A673 (cell line): ENCODE measurements around the gene DRC7.

Source experiments
- CTCF ChIP-seq: fragments of 300-800, 200-600 bp; sonication (generic); conservative IDR thresholded peaks from 2 replicates; pipeline ENCODE4 v1.5.1; 2017; ENCODE audit warnings: low read depth, mild to moderate bottlenecking, antibody characterized with exemption, low read length, moderate library complexity, mixed read lengths
- EZH2 ChIP-seq: fragments of 200-600 bp; sonication (generic); IDR thresholded peaks from 2 replicates; pipeline ENCODE4 v1.6.1; 2017; ENCODE audit warnings: borderline replicate concordance, low read depth, mild to moderate bottlenecking, mixed read lengths, antibody characterized with exemption, low read length; ENCODE audit not compliant: poor library complexity, severe bottlenecking

GRCh38 chr16:57713596-57713995 lies 19.0 kb downstream of the DRC7 start:
- TF ChIP-seq CTCF (no peak), EZH2 (no peak)
